ENCODE measurements around the gene PIK3C3. TPM values are rescaled to one million over a fixed set of nuclear protein-coding genes. Genes with fewer than 3 reads are reported as not detected.

PIK3C3 gene
- total and polyA plus RNA-seq, 9 of the 15 experiments (the other 6 are each of a cell fraction or from before 2014, with no cell fraction given): 27.0 to 101 (median 42.9) TPM

DNA sequence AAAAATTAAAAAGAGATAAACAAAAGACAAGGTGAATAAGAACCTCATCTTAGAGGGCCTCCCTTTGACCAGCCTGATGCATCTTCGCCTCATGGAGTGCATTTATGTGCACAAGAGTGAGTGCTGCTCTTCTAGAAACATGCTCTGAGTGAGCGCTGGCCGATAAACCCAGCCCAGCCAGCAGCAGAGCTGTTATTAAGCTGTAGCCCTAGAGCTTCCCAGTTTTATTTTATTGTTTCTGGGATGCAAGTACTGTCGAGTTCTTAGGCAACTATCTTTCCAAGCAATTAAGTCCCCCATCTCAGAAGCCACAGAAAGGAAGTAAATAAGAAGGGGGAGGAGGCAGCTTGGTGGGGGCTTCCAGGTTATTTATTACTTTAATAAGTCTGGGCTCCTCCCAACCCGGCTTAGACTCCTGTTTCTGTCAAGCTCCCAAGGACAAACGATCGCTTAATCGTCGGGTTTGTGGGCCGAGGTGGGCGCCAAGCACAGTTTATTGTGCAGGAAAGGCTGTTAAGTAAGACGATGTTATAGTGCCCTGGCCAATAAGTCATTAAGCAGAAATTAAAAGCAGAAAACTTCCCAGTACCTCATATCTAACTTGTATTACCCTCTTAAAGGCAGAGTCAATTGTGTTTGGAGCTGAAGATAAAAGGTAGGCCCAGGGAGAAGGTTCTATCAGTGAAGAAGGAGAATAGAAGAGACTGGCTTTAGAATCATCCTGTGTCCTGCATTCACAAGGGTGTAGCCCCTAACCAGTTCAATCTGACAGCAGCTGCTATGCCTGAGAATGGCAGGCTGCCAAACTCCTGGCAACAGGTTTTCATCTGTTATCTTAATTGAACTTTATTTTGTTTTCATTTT is 176.3 kb downstream of the PIK3C3 start (continued):
- TF ChIP-seq CREB1 (IDR thresholded peaks at IDR 0.05): no peak
- no peak for TF ChIP-seq CREB1 (CRISPR knock-in tag; IDR thresholded peaks at IDR 0.05)
- no peak for TF ChIP-seq RNF2 (IDR thresholded peaks at IDR 0.05)
- no peak for TF ChIP-seq HEY1 (CRISPR knock-in tag; IDR thresholded peaks at IDR 0.05; ENCODE audit: borderline replicate concordance)
- TF ChIP-seq ZNF431 (CRISPR knock-in tag; IDR thresholded peaks at IDR 0.05): no peak
- TF ChIP-seq, protein P1, sequence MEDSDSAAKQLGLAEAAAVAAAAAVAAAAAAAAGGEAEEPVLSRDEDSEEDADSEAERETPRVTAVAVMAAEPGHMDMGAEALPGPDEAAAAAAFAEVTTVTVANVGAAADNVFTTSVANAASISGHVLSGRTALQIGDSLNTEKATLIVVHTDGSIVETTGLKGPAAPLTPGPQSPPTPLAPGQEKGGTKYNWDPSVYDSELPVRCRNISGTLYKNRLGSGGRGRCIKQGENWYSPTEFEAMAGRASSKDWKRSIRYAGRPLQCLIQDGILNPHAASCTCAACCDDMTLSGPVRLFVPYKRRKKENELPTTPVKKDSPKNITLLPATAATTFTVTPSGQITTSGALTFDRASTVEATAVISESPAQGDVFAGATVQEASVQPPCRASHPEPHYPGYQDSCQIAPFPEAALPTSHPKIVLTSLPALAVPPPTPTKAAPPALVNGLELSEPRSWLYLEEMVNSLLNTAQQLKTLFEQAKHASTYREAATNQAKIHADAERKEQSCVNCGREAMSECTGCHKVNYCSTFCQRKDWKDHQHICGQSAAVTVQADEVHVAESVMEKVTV (CRISPR knock-in tag; IDR thresholded peaks at IDR 0.05): no peak
- no peak for TF ChIP-seq HDGF (IDR thresholded peaks at IDR 0.05)
- TF ChIP-seq, protein P2, sequence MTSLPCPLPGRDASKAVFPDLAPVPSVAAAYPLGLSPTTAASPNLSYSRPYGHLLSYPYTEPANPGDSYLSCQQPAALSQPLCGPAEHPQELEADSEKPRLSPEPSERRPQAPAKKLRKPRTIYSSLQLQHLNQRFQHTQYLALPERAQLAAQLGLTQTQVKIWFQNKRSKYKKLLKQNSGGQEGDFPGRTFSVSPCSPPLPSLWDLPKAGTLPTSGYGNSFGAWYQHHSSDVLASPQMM (CRISPR knock-in tag; IDR thresholded peaks at IDR 0.05): no peak

DNA sequence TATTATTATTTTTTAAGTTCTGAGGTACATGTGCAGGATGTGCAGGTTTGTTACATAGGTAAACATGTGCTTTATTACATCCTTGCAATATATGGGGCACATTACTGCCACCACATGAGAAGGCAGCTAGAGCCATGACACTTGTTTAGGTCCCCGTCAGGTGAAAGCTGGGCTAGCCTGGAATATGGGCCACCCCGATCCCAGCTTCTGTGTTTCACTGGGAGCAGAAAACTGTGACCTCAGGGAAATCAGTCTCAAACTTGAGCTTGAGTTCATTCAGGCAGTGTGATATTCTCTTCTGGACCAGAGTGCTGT is 176.9 kb downstream of the PIK3C3 start:
- Histone ChIP-seq H4K20me1 (replicated peaks; ENCODE audit: control insufficient read depth, insufficient read depth, low read length) (no peaks in the 10 kb centered on the region), H3K9me3 (replicated peaks; ENCODE audit: control insufficient read depth, insufficient read depth, low read depth, low read length) (no peaks in the 10 kb centered on the region), H3K27me3 (ENCODE audit: control insufficient read depth in 2 of 2, insufficient read depth in 2 of 2, low read length in 2 of 2) (no peaks in the 10 kb centered on the region), H3K4me2 (ENCODE audit: insufficient read depth, low read length) (no peak overlapping the region), H2AFZ (ENCODE audit: low read depth, low read length) (no peak overlapping the region), H3K9ac (ENCODE audit: insufficient read depth in 1 of 2, low read depth in 2 of 2, low read length in 2 of 2) (no peak overlapping the region), H3K27ac (ENCODE audit: extremely low read depth, low read depth, low read length) (no peak overlapping the region), H3K9me1 (ENCODE audit: control insufficient read depth, insufficient read depth, low read length) (no peaks in the 10 kb centered on the region), H3K4me3 (no peak overlapping the region), H3K4me1 (replicated peaks in 1 of 2; ENCODE audit: control insufficient read depth in 2 of 2, insufficient read depth in 2 of 2, low read length in 2 of 2) (no peaks in the 10 kb centered on the region), H3K36me3 (ENCODE audit: control insufficient read depth, insufficient read depth, low read length) (no peaks in the 10 kb centered on the region), H3K79me2 (ENCODE audit: control insufficient read depth, insufficient read depth, low read length) (no peaks in the 10 kb centered on the region)
- POLR2A ChIA-PET: no interaction called here
- CTCF ChIA-PET (ENCODE audit: low intra/inter-chr PET ratio): no interaction called here
- no peak for ATAC-seq
- DNase-seq (ENCODE audit: extremely low read depth in 1 of 4, low spot score in 3 of 4): no peak
- in situ Hi-C loops (cut with MboI): no loop called here
- whole genome bisulfite sequencing (ENCODE audit: insufficient coverage, low coverage, missing lambda C conversion rate): 0% methylated on average over 2 of the region's 2 CpGs
- no TSS peak for BruUV-seq (replicated peaks)
- intact Hi-C loops (cut with micrococcal nuclease): no loop called here
- FAIRE-seq: no peak
- TF ChIP-seq, protein P3, sequence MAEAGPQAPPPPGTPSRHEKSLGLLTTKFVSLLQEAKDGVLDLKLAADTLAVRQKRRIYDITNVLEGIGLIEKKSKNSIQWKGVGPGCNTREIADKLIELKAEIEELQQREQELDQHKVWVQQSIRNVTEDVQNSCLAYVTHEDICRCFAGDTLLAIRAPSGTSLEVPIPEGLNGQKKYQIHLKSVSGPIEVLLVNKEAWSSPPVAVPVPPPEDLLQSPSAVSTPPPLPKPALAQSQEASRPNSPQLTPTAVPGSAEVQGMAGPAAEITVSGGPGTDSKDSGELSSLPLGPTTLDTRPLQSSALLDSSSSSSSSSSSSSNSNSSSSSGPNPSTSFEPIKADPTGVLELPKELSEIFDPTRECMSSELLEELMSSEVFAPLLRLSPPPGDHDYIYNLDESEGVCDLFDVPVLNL (CRISPR knock-in tag; IDR thresholded peaks at IDR 0.05; ENCODE audit: low read depth): no peak
- TF ChIP-seq FOXK2 (conservative IDR thresholded peaks at IDR 0.05 in 1 of 2, IDR thresholded peaks at IDR 0.05 in 1 of 2; ENCODE audit: low read depth in 2 of 2) (no peak), NFE2L1 (tag; IDR thresholded peaks at IDR 0.05; ENCODE audit: borderline replicate concordance, low read depth) (no peak), TBP (optimal IDR thresholded peaks at IDR 0.05; ENCODE audit: low read depth, low read length) (no peak), U2AF1 (optimal IDR thresholded peaks at IDR 0.05; ENCODE audit: low read depth, low read length) (no peak), NR3C1 (CRISPR knock-in tag; IDR thresholded peaks at IDR 0.05) (no peak), POLR2G (IDR thresholded peaks at IDR 0.05; ENCODE audit: low read depth, low read length) (no peak), STAG1 (CRISPR knock-in tag; IDR thresholded peaks at IDR 0.05; ENCODE audit: borderline replicate concordance) (no peak), GTF2F1 (IDR thresholded peaks at IDR 0.05; ENCODE audit: low read depth, low read length) (no peak)
- TF ChIP-seq, protein P4, sequence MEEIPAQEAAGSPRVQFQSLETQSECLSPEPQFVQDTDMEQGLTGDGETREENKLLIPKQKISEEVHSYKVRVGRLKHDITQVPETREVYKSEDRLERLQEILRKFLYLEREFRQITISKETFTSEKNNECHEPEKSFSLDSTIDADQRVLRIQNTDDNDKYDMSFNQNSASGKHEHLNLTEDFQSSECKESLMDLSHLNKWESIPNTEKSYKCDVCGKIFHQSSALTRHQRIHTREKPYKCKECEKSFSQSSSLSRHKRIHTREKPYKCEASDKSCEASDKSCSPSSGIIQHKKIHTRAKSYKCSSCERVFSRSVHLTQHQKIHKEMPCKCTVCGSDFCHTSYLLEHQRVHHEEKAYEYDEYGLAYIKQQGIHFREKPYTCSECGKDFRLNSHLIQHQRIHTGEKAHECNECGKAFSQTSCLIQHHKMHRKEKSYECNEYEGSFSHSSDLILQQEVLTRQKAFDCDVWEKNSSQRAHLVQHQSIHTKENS (CRISPR knock-in tag; IDR thresholded peaks at IDR 0.05): no peak
